GM23248 (cell line): ENCODE results near the gene GASK1A. TPM values are rescaled to one million over a fixed set of nuclear protein-coding genes. Genes with fewer than 3 reads are reported as not detected.

Experiments
- DNase-seq: peaks from one replicate; pipeline ENCODE4 v3.0.0-alpha.2; 2015
- H2AFZ ChIP-seq: fragments of 200-600 bp; sonication (generic); 2 replicates; pipeline ENCODE4 v1.6.1; 2016; ENCODE audit warnings: antibody characterized with exemption
- H3F3A ChIP-seq: fragments of 200-600 bp; sonication (generic); 2 replicates; pipeline ENCODE4 v1.6.1; 2016; ENCODE audit warnings: mild to moderate bottlenecking, antibody characterized with exemption, mixed run types; ENCODE audit not compliant: insufficient read depth
- H3K27ac ChIP-seq: fragments of 200-600 bp; sonication (generic); 2 replicates; pipeline ENCODE4 v1.5.1; 2016; ENCODE audit warnings: mild to moderate bottlenecking
- H3K27me3 ChIP-seq: fragments of 200-600 bp; sonication (generic); replicated peaks from 2 replicates; pipeline ENCODE4 v1.6.1; 2016; ENCODE audit warnings: mild to moderate bottlenecking; ENCODE audit not compliant: insufficient read depth
- H3K36me3 ChIP-seq: fragments of 200-600 bp; sonication (generic); 2 replicates; pipeline ENCODE4 v1.6.1; 2016; ENCODE audit warnings: low read depth, mild to moderate bottlenecking
- H3K4me1 ChIP-seq: fragments of 200-600 bp; sonication (generic); 2 replicates; pipeline ENCODE4 v1.6.1; 2016; ENCODE audit warnings: mild to moderate bottlenecking; ENCODE audit not compliant: insufficient read depth
- H3K4me2 ChIP-seq: fragments of 200-600 bp; sonication (generic); one replicate; pipeline ENCODE4 v1.6.1; 2016; ENCODE audit warnings: mild to moderate bottlenecking; ENCODE audit not compliant: unreplicated experiment
- H3K4me3 ChIP-seq: fragments of 200-600 bp; sonication (generic); 2 replicates; pipeline ENCODE4 v1.5.1; 2016; ENCODE audit warnings: mild to moderate bottlenecking
- H3K79me2 ChIP-seq: fragments of 200-600 bp; sonication (generic); 2 replicates; pipeline ENCODE4 v1.6.1; 2016; ENCODE audit warnings: mild to moderate bottlenecking; ENCODE audit not compliant: insufficient read depth
- H3K9ac ChIP-seq: fragments of 200-600 bp; sonication (generic); 2 replicates; pipeline ENCODE4 v1.6.1; 2016; ENCODE audit warnings: mild to moderate bottlenecking
- H3K9me2 ChIP-seq: fragments of 200-600 bp; sonication (generic); 2 replicates; pipeline ENCODE4 v1.6.1; 2016; ENCODE audit warnings: mixed run types, mild to moderate bottlenecking, moderate library complexity; ENCODE audit not compliant: insufficient read depth
- H3K9me3 ChIP-seq: fragments of 200-600 bp; sonication (generic); one replicate; pipeline ENCODE4 v1.6.1; 2017; ENCODE audit warnings: low read depth
- H4K20me1 ChIP-seq: fragments of 200-600 bp; sonication (generic); 2 replicates; pipeline ENCODE4 v1.6.0; 2016; ENCODE audit not compliant: insufficient read depth
- EZH2 ChIP-seq: fragments of 200-600 bp; sonication (generic); IDR thresholded peaks from 2 replicates; pipeline ENCODE4 v1.6.1; 2018; ENCODE audit warnings: antibody characterized with exemption, mild to moderate bottlenecking; ENCODE audit not compliant: insufficient read depth, poor library complexity, severe bottlenecking
- EZH2phosphoT487 ChIP-seq: fragments of 200-600 bp; sonication (generic); IDR thresholded peaks from 2 replicates; pipeline ENCODE4 v1.6.1; 2018; ENCODE audit warnings: antibody characterized with exemption, moderate library complexity, mild to moderate bottlenecking, low read depth; ENCODE audit not compliant: insufficient read depth
- WGBS, 2 experiments: methylation state at CpG; one replicate each; pipeline ENCODE4 v1.1.6; 2015 to 2017; ENCODE audit warnings: low lambda C conversion rate in 2 of 2, low coverage in 1 of 2; ENCODE audit errors: missing lambda C conversion rate in 2 of 2; 5-methylcytosine and 5-hydroxymethylcytosine counted together
- in situ Hi-C: fragments of 300-500 bp; cut with MboI; formaldehyde crosslinking; loops from 2 replicates; pipeline ENCODE4 v1.15.0; 2020
- polyA plus RNA-seq: library from polyadenylated mRNA; unstranded; fragments of >200 nt; fragmentation: Nextera tagmentation; extraction: Ambion mirVana; gene quantifications from 2 replicates; pipeline ENCODE4 v1.2.1, GENCODE V29; 2016
- total RNA-seq: library from RNA; depleted of rRNA; stranded (reverse); fragments of >200 nt; shearing (Covaris generic); gene quantifications from 2 replicates; pipeline ENCODE4 v1.2.3, GENCODE V29; 2014

Gene GASK1A
- total and polyA plus RNA-seq, 2 experiments from 2014 or later = 0.08 to 1.8 TPM

DNA sequence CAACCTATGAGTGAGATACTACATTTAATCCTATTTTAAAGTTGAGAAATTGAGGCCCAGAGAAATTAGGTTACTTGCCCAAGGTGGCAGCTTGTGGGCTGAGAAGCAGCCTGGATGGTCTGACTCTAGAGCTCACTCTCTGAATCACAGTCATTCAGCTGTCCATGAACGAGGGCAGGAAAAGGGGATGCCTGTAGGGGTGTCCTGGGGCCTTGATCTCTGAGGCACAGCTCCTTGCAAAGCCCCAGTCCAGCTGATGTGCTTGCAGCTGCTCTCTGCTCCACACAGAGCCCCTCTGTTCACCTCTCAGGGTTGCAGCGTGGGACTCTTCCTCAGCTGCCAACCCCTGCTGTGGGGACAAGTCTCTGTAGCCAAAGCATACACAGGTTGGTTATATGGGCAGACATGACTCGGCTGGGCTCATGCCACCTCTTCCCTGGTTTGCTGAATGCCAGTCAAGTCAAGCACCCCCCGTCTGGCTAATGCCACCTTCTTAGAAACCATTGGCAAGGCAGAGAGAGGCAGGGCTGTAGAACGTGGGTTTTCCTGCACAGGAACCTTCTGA lies 56.8 kb downstream of the GASK1A start:
- no peaks in the 10 kb centered on the region for H3K9me3 ChIP-seq
- no peak overlapping the region for H3K4me2 ChIP-seq
- H3K27me3 ChIP-seq = no peaks in the 10 kb centered on the region
- no peaks in the 10 kb centered on the region for H3F3A ChIP-seq
- in situ Hi-C loops = no loop called here
- no peak overlapping the region for H3K27ac ChIP-seq
- no peak overlapping the region for H2AFZ ChIP-seq
- no peaks in the 10 kb centered on the region for H3K9me2 ChIP-seq
- H4K20me1 ChIP-seq = no peaks in the 10 kb centered on the region
- no peak overlapping the region for H3K4me3 ChIP-seq
- H3K79me2 ChIP-seq = no peaks in the 10 kb centered on the region
- no peaks in the 10 kb centered on the region for H3K4me1 ChIP-seq
- H3K9ac ChIP-seq = no peak overlapping the region
- H3K36me3 ChIP-seq = no peaks in the 10 kb centered on the region
- WGBS, 2 experiments = 65 to 72% methylated on average over 5 of the region's 5 CpGs
- TF ChIP-seq EZH2phosphoT487 = no peak
- TF ChIP-seq EZH2 = no peak
- no peak for DNase-seq

DNA sequence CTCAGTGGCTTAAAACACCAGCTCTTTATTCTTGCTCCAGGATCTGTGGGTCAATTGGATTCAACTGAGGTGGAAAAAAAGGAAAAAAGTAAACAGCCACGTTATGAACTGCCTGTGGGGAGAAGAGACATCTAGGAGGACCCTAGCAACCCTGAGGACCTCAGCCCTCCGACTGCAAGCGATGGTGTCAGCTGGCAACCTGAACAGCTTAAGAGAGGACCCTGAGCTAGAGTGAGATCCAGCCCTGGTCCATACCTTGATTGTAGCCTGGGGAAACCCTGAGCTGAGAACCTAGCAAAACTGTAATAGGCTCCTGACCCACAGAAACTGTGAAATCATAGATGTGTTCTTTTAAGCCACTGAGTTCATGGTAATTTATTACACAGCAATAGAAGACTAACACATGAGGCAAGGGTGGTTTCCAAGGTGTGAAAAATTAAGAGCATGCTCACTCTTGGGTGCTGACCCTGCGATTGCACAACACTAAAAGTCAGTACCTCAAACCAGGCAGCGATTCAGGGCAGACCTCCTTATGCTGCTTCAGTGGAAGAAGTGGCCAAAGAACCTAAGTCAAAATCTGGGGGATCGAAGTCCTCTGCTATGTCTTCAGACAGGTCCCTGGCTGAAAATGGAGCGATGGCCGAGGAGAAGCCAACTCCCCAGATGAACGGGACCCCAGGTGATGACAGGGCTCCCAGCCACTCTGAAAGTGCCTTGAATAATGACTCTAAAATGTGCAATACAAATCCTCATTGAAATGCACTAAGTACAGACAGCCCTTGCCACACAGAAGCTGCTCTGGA lies 57.7 kb downstream of the GASK1A start:
- in situ Hi-C loops = no loop called here
- H3K9ac ChIP-seq = no peak overlapping the region
- H3K4me2 ChIP-seq = no peak overlapping the region
- no peak overlapping the region for H2AFZ ChIP-seq
- no peak overlapping the region for H3K4me3 ChIP-seq
- H4K20me1 ChIP-seq = no peaks in the 10 kb centered on the region
- H3K9me3 ChIP-seq = no peaks in the 10 kb centered on the region
- no peaks in the 10 kb centered on the region for H3K4me1 ChIP-seq
- no peaks in the 10 kb centered on the region for H3K36me3 ChIP-seq
- no peak overlapping the region for H3K27ac ChIP-seq
- H3K79me2 ChIP-seq = no peaks in the 10 kb centered on the region
- no peaks in the 10 kb centered on the region for H3K9me2 ChIP-seq
- TF ChIP-seq EZH2 (no peak), EZH2phosphoT487 (no peak)
- DNase-seq = no peak
- 66 to 67% methylated on average over 9 of the region's 9 CpGs for WGBS, 2 experiments
- no peaks in the 10 kb centered on the region for H3F3A ChIP-seq
- no peaks in the 10 kb centered on the region for H3K27me3 ChIP-seq

DNA sequence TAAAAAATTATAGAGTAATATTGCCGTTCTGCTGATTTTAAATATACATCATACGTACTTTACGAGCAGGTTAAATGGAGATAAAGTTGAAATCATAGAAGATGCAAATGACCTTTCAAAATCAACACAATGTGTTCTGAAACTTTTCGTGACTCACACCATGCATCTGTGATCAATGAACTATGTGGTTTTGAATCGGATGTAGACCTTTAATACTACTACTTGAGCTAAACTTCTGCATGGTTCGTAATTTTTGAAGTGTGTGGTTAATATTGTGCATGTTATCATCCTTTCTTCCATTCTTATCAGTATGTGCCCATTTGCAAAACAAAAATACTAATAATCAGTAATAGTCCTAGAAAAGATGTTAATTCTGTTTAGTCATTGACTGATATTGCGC lies 58.9 kb downstream of the GASK1A start:
- Histone ChIP-seq H3K9me3 (no peaks in the 10 kb centered on the region), H3K36me3 (no peaks in the 10 kb centered on the region), H3K9ac (no peak overlapping the region), H3K4me2 (no peak overlapping the region), H3F3A (no peaks in the 10 kb centered on the region), H3K27me3 (no peaks in the 10 kb centered on the region), H2AFZ (no peak overlapping the region), H3K4me3 (no peak overlapping the region), H3K4me1 (no peaks in the 10 kb centered on the region), H3K79me2 (no peaks in the 10 kb centered on the region), H3K9me2 (no peaks in the 10 kb centered on the region), H4K20me1 (no peaks in the 10 kb centered on the region), H3K27ac (no peak overlapping the region)
- TF ChIP-seq EZH2 = no peak
- in situ Hi-C loops = no loop called here
- 58 to 70% methylated on average over 7 of the region's 7 CpGs for WGBS, 2 experiments
- DNase-seq = no peak

DNA sequence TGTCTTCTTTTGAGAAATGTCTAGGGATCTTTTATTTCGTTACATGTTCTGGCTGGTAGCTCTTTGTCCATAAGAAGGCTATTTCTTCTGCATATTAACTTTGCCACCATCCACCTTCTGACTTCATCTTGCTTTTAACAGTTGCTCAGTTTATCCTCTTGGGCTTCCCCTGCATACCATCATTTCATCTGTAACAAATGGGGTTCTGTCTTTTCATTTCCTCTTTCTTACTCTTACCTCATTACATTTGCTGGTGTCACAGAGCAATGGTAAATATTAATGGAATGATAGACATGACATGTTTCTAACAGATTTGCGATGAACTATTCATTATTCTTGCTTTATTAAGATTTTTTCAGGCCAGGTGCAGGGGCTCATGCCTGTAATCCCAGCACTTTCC lies 62.4 kb downstream of the GASK1A start:
- H3K9ac ChIP-seq = no peak overlapping the region
- no peaks in the 10 kb centered on the region for H3K79me2 ChIP-seq
- H3K4me2 ChIP-seq = no peak overlapping the region
- no peaks in the 10 kb centered on the region for H3K4me1 ChIP-seq
- H3K27ac ChIP-seq = no peak overlapping the region
- no peaks in the 10 kb centered on the region for H3K9me3 ChIP-seq
- no peak for TF ChIP-seq EZH2phosphoT487
- no peak for TF ChIP-seq EZH2
- no peaks in the 10 kb centered on the region for H3K9me2 ChIP-seq
- no peak overlapping the region for H3K4me3 ChIP-seq
- H4K20me1 ChIP-seq = no peaks in the 10 kb centered on the region
- H2AFZ ChIP-seq = no peak overlapping the region
- no peak for DNase-seq
- in situ Hi-C loops = no loop called here
- no peaks in the 10 kb centered on the region for H3K36me3 ChIP-seq
- 60 to 62% methylated on average over 2 of the region's 2 CpGs for WGBS, 2 experiments
- H3F3A ChIP-seq = no peaks in the 10 kb centered on the region
- H3K27me3 ChIP-seq = no peaks in the 10 kb centered on the region
